C4-2B (cell line): Measurements from ENCODE around the gene DNAAF3.

ENCODE experiments used
- ZFX ChIP-seq: fragments of 450-650 bp; IDR thresholded peaks from 2 replicates; pipeline ENCODE4 v1.6.1; 2017
- TF ChIP-seq, protein P1 (sequence below): fragments of 450-650 bp; conservative IDR thresholded peaks from 2 replicates; pipeline ENCODE4 v1.5.1; 2017; ENCODE audit warnings: mild to moderate bottlenecking

GRCh38 chr19:55109527-55110291 is 56.7 kb downstream of the DNAAF3 start:
- TF ChIP-seq, protein P1, sequence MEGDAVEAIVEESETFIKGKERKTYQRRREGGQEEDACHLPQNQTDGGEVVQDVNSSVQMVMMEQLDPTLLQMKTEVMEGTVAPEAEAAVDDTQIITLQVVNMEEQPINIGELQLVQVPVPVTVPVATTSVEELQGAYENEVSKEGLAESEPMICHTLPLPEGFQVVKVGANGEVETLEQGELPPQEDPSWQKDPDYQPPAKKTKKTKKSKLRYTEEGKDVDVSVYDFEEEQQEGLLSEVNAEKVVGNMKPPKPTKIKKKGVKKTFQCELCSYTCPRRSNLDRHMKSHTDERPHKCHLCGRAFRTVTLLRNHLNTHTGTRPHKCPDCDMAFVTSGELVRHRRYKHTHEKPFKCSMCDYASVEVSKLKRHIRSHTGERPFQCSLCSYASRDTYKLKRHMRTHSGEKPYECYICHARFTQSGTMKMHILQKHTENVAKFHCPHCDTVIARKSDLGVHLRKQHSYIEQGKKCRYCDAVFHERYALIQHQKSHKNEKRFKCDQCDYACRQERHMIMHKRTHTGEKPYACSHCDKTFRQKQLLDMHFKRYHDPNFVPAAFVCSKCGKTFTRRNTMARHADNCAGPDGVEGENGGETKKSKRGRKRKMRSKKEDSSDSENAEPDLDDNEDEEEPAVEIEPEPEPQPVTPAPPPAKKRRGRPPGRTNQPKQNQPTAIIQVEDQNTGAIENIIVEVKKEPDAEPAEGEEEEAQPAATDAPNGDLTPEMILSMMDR, result no peak
- no peak for TF ChIP-seq ZFX
